ENCODE measurements around the gene KDM4C.

GRCh38 chr9:6973762-6974161 is 216.0 kb downstream of the KDM4C start:
- TF ChIP-seq POLR2AphosphoS5 (IDR thresholded peaks at IDR 0.05) (no peak), CTCF (IDR thresholded peaks at IDR 0.05 in 8 of 11, conservative IDR thresholded peaks at IDR 0.05 in 3 of 11) (no peak)
